ENCODE data around the gene SNTN.

Gene SNTN

GRCh38 chr3:63679186-63679585, 26.7 kb downstream of the SNTN start:
- DNase-seq: no peak

- no peak for DNase-seq
Measured at GRCh38 chr3:63684081-63684480, 31.6 kb downstream of the SNTN start.

- no peak for DNase-seq
Measured at GRCh38 chr3:63685340-63685739, 32.9 kb downstream of the SNTN start.

GRCh38 chr3:63687278-63688225, 35.1 kb downstream of the SNTN start:
- no peak for DNase-seq

- DNase-seq: no peak
Measured at GRCh38 chr3:63689285-63689684, 36.8 kb downstream of the SNTN start.

- DNase-seq: no peak
Measured at GRCh38 chr3:63693351-63693750, 40.9 kb downstream of the SNTN start.

GRCh38 chr3:63705092-63705645, 52.7 kb downstream of the SNTN start:
- DNase-seq: no peak

- DNase-seq: no peak
Measured at GRCh38 chr3:63706321-63707085, 54.0 kb downstream of the SNTN start.

GRCh38 chr3:63707731-63708130, 55.3 kb downstream of the SNTN start:
- no peak for DNase-seq

GRCh38 chr3:63709576-63709975, 57.1 kb downstream of the SNTN start:
- DNase-seq: no peak

Data from activated CD8-positive, alpha-beta memory T cell treated with anti-CD3 and anti-CD28 coated beads, Interleukin-2, amount 50 U/mL, for 4 hours (primary cell).